Testis (tissue), 3 donors: ENCODE measurements around the gene EFR3B. TPM values are rescaled to one million over a fixed set of nuclear protein-coding genes. Genes with fewer than 3 reads are reported as not detected.

Experiments used
- DNase-seq: peaks from one replicate; pipeline ENCODE4 v3.0.0-alpha.2; 2019
- H3K27ac ChIP-seq, 2 donors: fragments of 200-600 bp; sonication (generic); one replicate each; pipeline ENCODE4 v1.5.1; 2019
- H3K27me3 ChIP-seq: fragments of 200-600 bp; sonication (generic); one replicate; pipeline ENCODE4 v1.5.1; 2019
- H3K36me3 ChIP-seq: fragments of 200-600 bp; sonication (generic); one replicate; pipeline ENCODE4 v1.5.1; 2017; ENCODE audit warnings: low read depth; ENCODE audit errors: missing control alignments
- H3K4me1 ChIP-seq: fragments of 200-600 bp; sonication (generic); one replicate; pipeline ENCODE4 v1.5.1; 2019
- H3K4me3 ChIP-seq, 2 donors: fragments of 200-600 bp; sonication (generic); one replicate each; pipeline ENCODE4 v1.5.1; 2017 to 2019
- H3K9me3 ChIP-seq: fragments of 200-600 bp; sonication (generic); one replicate; pipeline ENCODE4 v1.5.1; 2017
- POLR2A ChIP-seq: fragments of 450-650 bp; IDR thresholded peaks from one replicate; pipeline ENCODE4 v1.6.1; 2017; ENCODE audit warnings: antibody characterized with exemption, mild to moderate bottlenecking, moderate library complexity
- WGBS, 2 donors: methylation state at CpG; one replicate each; pipeline ENCODE4 v1.1.5; 2018; 5-methylcytosine and 5-hydroxymethylcytosine counted together
- intact Hi-C: fragments of 100-400 bp; cut with DNase I; formaldehyde crosslinking; loops from one replicate; pipeline ENCODE4 v1.15.1; 2023; ENCODE audit warnings: low total_unique reads
- polyA plus RNA-seq: library from polyadenylated mRNA; stranded (reverse); fragments of 350-450 nt; fragmentation: Illumina TruSeq; extraction: RNeasy Lipid Tissue Mini Kit (QIAGEN cat#74804); gene quantifications from one replicate; pipeline ENCODE4 v1.2.3, GENCODE V29; 2014; ENCODE audit warnings: low read depth, low replicate concordance; ENCODE audit not compliant: insufficient read depth
- total RNA-seq, 2 donors: library from RNA; depleted of rRNA; stranded (reverse); fragments of >200 nt; gene quantifications; one replicate each; pipeline ENCODE4 v1.2.3, GENCODE V29; 2016
- TF ChIP-seq, protein P1 (sequence below), 3 experiments: fragments of 450-650 bp in 2 of 3; fragments of 200-600 bp in 1 of 3; sonication (generic) in 1 of 3; IDR thresholded peaks; one replicate each; pipeline ENCODE4 v1.5.1; 2016 to 2019; ENCODE audit warnings: antibody characterized with exemption in 3 of 3, mild to moderate bottlenecking in 2 of 3, moderate library complexity in 1 of 3

EFR3B gene
- total and polyA plus RNA-seq, 3 donors from 2014 or later: 3.0 to 3.7 (median 3.6) TPM

- WGBS, 2 donors: 89 to 93% methylated on average over 5 of the region's 5 CpGs
Measured at GRCh38 chr2:25034081-25034480, 7.8 kb upstream of the EFR3B start.

DNA sequence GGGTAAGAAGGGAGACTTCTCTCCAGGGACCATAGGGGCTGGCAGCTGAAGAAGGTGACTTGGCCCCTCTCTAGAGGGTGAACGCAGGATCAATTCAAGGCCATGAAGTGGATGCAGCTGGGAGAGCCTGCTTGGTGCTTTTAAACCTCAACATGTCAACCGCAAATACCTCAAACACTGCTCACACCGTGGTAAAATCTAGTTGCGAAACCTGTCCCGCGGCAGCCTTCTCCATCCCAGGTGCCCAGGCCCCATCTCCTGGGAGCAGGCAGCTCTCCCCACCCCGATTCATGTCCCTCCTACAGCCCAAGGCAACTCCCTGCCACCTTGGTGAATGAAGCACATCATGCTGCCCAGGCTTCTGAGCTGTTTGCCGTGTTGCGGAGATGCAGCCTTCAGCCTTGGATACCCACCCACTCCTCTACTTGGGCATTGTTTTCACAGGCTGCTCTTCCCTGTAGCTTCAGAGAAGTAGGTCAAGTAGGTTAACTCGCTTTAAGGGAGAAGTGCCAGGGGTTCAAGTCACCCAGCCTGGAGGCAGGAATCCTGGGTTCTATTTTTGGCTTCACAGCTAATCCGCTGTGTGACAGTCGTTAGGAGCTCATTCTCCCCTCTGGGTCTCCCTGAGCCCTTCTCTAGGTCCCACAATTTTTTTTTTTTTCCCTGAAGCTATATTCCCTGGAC lies 6.2 kb upstream of the EFR3B start:
- WGBS, 2 donors: 82 to 90% methylated on average over 12 of the region's 12 CpGs
- intact Hi-C loops: no loop called here
- no peaks in the 10 kb centered on the region for H3K36me3 ChIP-seq
- TF ChIP-seq, protein P1, sequence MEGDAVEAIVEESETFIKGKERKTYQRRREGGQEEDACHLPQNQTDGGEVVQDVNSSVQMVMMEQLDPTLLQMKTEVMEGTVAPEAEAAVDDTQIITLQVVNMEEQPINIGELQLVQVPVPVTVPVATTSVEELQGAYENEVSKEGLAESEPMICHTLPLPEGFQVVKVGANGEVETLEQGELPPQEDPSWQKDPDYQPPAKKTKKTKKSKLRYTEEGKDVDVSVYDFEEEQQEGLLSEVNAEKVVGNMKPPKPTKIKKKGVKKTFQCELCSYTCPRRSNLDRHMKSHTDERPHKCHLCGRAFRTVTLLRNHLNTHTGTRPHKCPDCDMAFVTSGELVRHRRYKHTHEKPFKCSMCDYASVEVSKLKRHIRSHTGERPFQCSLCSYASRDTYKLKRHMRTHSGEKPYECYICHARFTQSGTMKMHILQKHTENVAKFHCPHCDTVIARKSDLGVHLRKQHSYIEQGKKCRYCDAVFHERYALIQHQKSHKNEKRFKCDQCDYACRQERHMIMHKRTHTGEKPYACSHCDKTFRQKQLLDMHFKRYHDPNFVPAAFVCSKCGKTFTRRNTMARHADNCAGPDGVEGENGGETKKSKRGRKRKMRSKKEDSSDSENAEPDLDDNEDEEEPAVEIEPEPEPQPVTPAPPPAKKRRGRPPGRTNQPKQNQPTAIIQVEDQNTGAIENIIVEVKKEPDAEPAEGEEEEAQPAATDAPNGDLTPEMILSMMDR (IDR thresholded peaks at IDR 0.05): no peak
- no peak for TF ChIP-seq POLR2A
- H3K4me1 ChIP-seq: no peaks in the 10 kb centered on the region
- DNase-seq: no peak
- H3K27ac ChIP-seq: no peak overlapping the region
- H3K4me3 ChIP-seq: no peak overlapping the region
- no peaks in the 10 kb centered on the region for H3K27me3 ChIP-seq
- H3K9me3 ChIP-seq: no peaks in the 10 kb centered on the region

More at GRCh38 chr2:25034081-25034480, 7.8 kb upstream of the EFR3B start:
- Histone ChIP-seq H3K4me1 (no peaks in the 10 kb centered on the region), H3K9me3 (no peaks in the 10 kb centered on the region), H3K4me3 (no peak overlapping the region), H3K36me3 (no peaks in the 10 kb centered on the region), H3K27me3 (no peaks in the 10 kb centered on the region), H3K27ac (no peak overlapping the region)
- no peak for DNase-seq
- TF ChIP-seq, protein P1 (IDR thresholded peaks at IDR 0.05): no peak
- no peak for TF ChIP-seq POLR2A
- intact Hi-C loops: no loop called here

- no peaks in the 10 kb centered on the region for H3K9me3 ChIP-seq
- H3K27ac ChIP-seq: no peak overlapping the region
- DNase-seq: no peak
- 81 to 88% methylated on average over 6 of the region's 6 CpGs for WGBS, 2 donors
- no peak overlapping the region for H3K4me3 ChIP-seq
- intact Hi-C loops: no loop called here
- no peaks in the 10 kb centered on the region for H3K36me3 ChIP-seq
- no peak for TF ChIP-seq POLR2A
- TF ChIP-seq, protein P1 (IDR thresholded peaks at IDR 0.05): no peak
- H3K27me3 ChIP-seq: no peaks in the 10 kb centered on the region
- H3K4me1 ChIP-seq: peaks cover under 1% of the 10 kb centered on the region
Measured at GRCh38 chr2:25036221-25036559, 5.7 kb upstream of the EFR3B start.

DNA sequence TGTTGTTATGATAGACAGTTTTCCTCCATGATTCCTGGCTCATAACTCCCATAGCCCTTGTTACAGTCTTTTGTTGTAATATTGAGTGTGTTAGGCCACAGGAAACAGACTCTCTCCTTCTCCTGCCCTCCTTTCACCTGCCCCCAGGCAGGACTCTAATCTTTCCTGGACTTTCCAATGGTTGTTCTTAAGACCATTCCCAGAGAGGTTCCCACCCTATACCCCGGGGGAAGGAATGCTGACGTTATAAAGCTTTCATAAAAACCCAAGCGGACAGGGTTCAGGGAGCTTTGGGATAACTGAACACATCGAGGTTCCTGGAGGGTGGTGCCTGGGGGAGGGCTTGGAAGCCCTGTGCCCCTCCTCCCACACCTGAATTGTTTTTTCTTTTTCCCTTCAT lies 2.8 kb upstream of the EFR3B start:
- Histone ChIP-seq H3K36me3 (no peaks in the 10 kb centered on the region), H3K4me1 (peaks cover 12% of the 10 kb centered on the region), H3K4me3 (no peak overlapping the region), H3K27me3 (no peaks in the 10 kb centered on the region), H3K9me3 (no peaks in the 10 kb centered on the region), H3K27ac (no peak overlapping the region)
- WGBS, 2 donors: 84 to 90% methylated on average over 4 of the region's 4 CpGs
- intact Hi-C loops: no loop called here
- TF ChIP-seq, protein P1 (IDR thresholded peaks at IDR 0.05): no peak
- no peak for TF ChIP-seq POLR2A
- no peak for DNase-seq
